Skin of body (tissue), 2 donors: ENCODE data around the gene TIGD2. TPM values are rescaled to one million over a fixed set of nuclear protein-coding genes. Genes with fewer than 3 reads are reported as not detected.
"Not testable (repeated sequence)": the region's sequence is repeated elsewhere in the genome, so short reads cannot be mapped to it uniquely, and the experiment has no call there.

Source experiments
- DNase-seq: peaks from one replicate; lab custom pipeline; 2025; lab: John Stamatoyannopoulos, UW
- total RNA-seq: library from RNA; depleted of rRNA; stranded (reverse); fragments of >200 nt; gene quantifications from one replicate; pipeline ENCODE4 v1.2.3, GENCODE V29; 2014

Gene TIGD2
- total RNA-seq, 1 donor from 2014 or later, result 5.2 TPM

GRCh38 chr4:89119166-89119565 is 7.8 kb downstream of the TIGD2 start:
- no peak for DNase-seq

GRCh38 chr4:89119836-89120235 is 8.5 kb downstream of the TIGD2 start:
- DNase-seq, result no peak

DNA sequence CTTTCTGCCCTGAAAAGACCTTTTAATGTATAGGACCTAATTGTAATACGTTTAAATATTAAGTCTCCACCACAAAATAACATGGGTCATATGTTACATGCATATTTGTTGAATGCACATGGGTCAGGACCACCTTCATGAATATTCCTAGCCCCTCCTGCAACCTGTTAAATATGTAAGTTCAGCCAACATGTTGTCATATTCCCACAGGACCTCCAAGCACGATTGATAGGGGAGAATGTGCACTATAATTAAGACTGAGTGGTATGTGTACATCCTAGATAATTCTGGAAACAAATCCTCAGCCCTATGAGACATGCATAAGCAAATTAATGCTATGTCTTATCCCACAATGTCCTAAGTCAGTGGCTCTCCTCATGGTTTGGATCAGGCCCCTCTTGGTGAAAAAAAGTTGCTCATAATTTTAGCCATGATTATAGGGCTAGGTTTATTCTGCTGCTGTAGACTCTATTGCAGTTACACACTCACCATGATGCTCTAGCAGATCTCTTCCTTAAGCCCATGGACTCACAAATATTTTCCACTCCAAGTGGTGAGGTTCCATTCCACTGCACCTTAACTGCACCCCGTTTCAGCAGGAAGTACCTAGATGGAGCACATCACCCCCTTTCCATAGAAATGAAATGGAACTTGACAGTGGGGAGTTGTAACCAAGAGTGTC is 10.2 kb downstream of the TIGD2 start:
- no peak for DNase-seq

DNA sequence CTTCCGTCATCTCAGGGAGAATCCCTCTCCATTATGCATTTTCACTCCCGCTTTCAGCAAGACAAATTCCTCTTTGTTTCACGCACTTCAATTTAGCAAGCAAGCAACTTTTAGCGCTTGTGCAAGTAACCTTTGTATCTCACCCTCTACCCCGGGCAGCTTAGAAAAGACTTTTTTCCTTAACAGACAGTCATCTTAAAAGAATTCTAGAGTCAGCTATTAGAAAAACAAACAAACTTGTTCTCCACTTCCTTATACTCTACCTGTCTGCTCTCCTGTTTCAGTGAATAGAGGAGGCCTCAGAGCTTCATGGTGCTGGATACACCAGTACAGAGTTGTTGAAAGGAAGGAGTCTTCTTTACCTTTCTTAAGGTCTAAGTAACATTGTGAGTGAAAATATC is 12.1 kb downstream of the TIGD2 start:
- no peak for DNase-seq

DNA sequence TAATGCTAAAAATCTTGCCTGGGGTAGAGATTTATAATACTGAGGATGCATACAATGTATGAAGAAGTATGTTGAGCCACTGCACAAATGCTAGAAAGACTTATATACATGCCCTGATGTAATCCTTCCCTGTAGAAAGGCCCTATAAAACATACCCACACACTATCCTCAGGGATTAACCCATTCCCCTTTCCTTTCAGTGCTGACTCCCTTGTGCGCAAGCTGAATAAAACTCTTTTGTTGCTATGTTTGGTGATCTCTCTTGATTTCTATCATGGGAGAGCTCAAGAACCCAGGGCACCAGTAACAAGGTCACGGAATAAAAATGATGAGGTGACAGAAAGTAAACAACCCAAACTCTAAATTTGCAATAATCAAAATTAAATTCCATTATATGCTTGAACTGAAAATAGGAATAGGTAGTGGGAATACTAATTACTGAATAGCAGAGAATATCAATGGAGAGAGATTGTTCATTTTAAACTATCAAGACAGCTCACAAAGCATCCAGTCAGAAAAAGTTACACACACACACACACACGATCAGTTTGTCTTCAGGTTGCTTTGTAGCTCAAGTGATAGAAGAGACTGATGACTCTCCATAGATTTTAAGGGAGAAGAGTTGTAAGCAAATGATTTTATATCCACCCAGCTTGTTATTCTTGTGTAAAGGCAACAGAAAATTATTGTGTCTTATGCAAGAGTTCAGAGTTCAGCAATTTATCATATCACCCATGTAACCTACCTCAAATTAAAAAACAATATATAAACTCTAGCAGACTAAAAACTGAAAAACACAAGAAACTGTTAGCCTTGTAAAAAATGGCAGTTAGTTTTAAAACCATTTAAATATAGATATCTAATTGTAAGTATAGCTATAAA is 14.8 kb downstream of the TIGD2 start:
- no peak for DNase-seq

DNA sequence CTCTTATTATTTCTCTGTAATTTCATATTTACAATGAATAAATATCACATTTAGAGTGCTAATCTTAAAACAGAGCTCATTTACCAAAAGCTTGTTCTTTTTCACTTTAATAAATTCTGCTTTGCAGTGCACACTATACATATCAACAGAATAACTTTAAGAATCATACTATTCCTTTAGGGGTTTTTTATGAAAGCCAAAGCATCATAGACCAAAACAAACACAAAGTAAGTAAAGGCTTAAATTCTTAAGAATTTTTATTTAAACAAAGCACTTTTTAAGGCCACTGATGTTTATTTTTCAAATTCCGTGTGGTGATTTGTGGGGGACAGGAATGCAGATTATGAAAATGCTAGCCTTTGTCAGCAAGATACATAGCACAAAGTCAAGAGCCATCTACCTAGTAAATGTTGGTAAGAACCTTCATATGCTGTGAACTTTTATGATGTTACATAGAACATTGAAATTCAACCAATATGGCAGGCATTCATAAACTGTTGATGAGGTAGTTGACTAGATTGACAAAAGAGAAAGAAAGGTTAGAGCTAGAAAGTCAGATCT is 17.8 kb downstream of the TIGD2 start:
- DNase-seq, result no peak

- peak; percentile 51 for DNase-seq
Observed at GRCh38 chr4:89134775-89135319, 23.5 kb downstream of the TIGD2 start.

GRCh38 chr4:89136525-89136924 is 25.2 kb downstream of the TIGD2 start:
- DNase-seq, result no peak

GRCh38 chr4:89137231-89137630 is 25.9 kb downstream of the TIGD2 start:
- DNase-seq, result no peak

DNA sequence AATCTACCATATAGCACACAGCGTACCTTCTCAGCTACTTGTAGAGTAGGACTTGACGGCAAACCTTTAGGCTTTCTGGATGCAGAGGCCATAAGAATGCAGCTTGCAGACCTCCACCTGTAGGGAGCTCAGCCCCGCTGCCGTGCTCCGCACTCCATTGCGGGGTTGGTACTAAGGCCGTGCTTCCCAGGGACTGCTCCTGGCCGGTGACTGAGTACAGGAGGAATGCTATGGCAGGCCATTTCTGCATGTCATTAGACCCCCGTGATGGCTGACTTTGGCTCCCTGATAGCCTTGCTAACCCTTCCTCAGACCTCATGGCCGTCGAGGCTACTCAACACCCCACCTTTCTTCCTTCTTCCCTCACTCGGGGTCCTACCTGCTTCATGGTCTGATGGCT is 26.4 kb downstream of the TIGD2 start:
- no peak for DNase-seq

DNA sequence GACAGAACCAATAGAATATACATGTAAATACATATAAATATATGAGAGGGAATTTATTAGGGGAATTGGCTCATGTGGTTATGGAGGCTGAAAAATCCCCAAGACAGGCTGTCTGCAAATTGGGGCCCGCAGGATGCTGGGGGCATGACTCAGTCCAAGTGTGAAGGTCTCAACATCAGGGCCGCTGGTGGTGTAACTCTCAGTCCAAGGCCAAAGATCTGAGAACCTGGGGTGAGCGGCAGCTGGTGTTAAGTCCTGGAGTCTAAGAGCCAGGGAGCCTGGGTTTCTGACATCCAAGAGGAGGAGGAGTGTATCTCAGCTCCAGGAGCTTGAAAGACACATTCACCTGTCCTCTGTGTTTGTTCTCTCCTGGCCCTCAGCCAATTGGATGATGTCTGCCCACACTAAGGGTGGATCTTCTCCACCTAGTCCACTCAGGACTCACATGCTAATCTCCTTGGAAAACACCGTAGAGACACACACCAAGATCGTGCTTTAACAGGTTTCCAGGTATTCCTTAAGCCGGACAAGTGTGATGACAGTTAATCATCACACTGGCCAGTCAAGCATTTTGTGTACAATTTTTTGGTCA is 28.9 kb downstream of the TIGD2 start:
- DNase-seq, result no peak

GRCh38 chr4:89142691-89143669 is 31.6 kb downstream of the TIGD2 start:
- DNase-seq, result no peak

DNA sequence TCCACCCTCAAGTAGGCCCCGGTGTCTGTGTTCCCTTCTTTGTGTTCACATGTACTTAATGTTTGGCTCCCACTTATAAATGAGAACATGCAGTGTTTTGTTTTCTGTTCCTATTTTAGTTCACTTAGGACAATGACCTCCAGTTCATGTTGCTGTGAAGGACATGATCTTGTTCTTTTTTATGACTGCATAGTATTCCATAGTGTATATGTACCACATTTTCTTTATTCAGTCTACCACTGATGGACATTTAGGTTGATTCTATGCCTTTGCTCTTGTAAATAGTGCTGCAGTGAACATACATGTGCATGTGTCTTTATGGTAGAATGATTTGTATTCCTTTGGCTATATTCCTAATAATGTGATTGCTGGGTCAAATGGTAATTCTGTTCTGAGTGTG is 33.3 kb downstream of the TIGD2 start:
- DNase-seq, result not testable (repeated sequence)

DNA sequence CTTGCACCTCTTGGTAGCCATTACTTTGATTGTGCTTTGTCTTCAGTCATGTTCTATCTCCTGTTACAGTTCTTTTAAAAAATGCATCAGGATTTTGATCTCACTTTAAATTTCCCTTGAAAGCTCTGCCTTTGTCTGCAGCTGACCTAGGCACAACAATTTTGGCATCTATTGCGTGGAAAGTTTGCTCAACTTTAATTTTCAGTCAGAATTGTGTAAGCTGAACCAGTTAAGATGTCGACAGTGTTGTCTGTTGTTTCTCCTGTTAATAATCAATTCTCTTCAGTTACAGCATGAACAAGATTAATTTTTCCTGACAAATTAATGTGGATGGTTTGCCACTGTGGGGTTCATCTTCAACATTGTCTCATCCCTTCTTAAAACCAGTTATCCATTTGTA is 34.9 kb downstream of the TIGD2 start:
- DNase-seq, result no peak

- no peak for DNase-seq
Observed at GRCh38 chr4:89152972-89153371, 41.6 kb downstream of the TIGD2 start.

DNA sequence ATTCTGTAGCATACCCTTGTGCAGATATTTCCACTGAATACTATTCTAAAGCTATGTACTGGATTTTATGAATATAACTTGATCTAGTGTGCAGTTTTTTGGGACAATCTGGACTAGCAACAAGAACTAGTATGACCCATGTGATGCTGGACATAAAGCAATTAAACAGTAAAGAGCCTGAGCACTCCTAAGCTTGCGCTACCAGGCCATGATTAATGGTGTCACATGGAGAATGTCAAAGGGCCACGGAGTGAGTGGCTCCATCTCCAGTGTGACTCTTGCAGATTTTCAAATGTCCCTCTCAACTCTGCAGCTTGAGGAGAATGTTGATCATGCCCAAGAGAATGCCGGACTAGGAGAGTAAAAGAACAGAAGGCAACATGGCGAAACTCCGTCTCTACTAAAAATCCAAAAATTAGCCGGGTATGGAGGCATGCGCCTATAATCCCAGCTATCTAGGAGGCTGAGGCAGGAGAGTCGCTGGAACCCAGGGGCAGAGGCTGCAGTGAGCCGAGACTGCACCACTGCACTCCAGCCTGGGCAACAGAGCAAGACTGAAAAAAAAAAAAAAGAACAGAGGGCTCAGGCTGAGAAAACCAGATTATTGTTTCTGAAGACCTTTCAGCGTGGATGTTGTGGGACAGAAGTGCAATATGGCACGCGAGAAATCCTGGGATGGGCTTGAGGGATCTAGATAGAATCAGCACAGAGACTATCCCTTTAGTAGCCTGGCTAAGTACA is 45.0 kb downstream of the TIGD2 start:
- DNase-seq, result no peak

GRCh38 chr4:89157488-89158024 is 46.2 kb downstream of the TIGD2 start:
- no peak for DNase-seq

GRCh38 chr4:89158884-89159503 is 47.7 kb downstream of the TIGD2 start:
- DNase-seq, result peak; percentile 36

DNA sequence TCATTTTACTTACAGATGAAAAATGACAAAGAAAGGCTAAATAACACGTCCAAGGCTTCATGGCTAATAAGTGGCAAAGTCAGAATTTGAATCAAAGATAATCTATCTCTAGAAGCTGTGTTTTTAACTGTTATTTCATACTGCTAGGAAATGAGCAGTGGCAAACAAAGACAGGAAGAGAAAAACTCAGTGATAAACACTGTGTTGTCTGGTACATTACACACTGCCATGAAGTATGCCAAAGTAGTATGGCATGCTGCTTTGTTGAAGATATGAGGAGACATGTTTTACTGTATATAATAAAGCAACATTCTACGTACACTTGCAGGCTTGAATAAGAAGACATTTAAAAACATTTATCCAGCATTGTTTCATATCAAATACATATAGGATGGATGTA is 49.5 kb downstream of the TIGD2 start:
- DNase-seq, result no peak
